Stomach (tissue), 9 donors: ENCODE measurements around the gene MIA. TPM values are rescaled to one million over a fixed set of nuclear protein-coding genes. Genes with fewer than 3 reads are reported as not detected.

ENCODE experiments used
- DNase-seq, 2 donors: peaks; one replicate each; pipeline versions ENCODE4 v3.0.0 to v3.0.0-alpha.2; 2013 to 2019
- H3K27ac ChIP-seq, 5 donors: fragments of 200-600 bp in 4 of 5; sonication (generic) in 4 of 5; one replicate each; pipeline ENCODE4 v1.5.1; 2013 to 2019; ENCODE audit warnings: mild to moderate bottlenecking in 1 of 5, moderate library complexity in 1 of 5
- H3K27me3 ChIP-seq, 3 donors: fragments of 200-600 bp; sonication (generic); one replicate each; pipeline ENCODE4 v1.5.1; 2017 to 2019; ENCODE audit warnings: mixed run types in 1 of 3
- H3K36me3 ChIP-seq, 4 donors: fragments of 200-600 bp; sonication (generic); 1 replicate in 3 of 4; 2 replicates in 1 of 4; pipeline ENCODE4 v1.5.1; 2016 to 2019
- H3K4me1 ChIP-seq, 4 donors: fragments of 200-600 bp; sonication (generic); one replicate each; pipeline ENCODE4 v1.5.1; 2016 to 2019
- H3K4me3 ChIP-seq, 4 donors: fragments of 200-600 bp; sonication (generic) in 3 of 4; one replicate each; pipeline ENCODE4 v1.5.1; 2016 to 2019; ENCODE audit warnings: mild to moderate bottlenecking in 1 of 4
- H3K9me3 ChIP-seq, 4 donors: fragments of 200-600 bp; sonication (generic); one replicate each; pipeline ENCODE4 v1.5.1; 2016 to 2019
- CTCF ChIP-seq, 7 experiments: fragments of 450-650 bp in 4 of 7; fragments of 200-600 bp in 3 of 7; sonication (generic) in 3 of 7; IDR thresholded peaks; one replicate each; pipeline ENCODE4 v1.5.1; 2016 to 2019; ENCODE audit warnings: antibody characterized with exemption in 7 of 7, control low read depth in 2 of 7, mild to moderate bottlenecking in 1 of 7
- EP300 ChIP-seq: sonication (generic); formaldehyde crosslinking; IDR thresholded peaks from one replicate; pipeline ENCODE4 v1.6.1; 2017; ENCODE audit warnings: antibody characterized with exemption
- POLR2A ChIP-seq, 4 donors: fragments of 450-650 bp; IDR thresholded peaks; one replicate each; pipeline ENCODE4 v1.6.1; 2016; ENCODE audit warnings: antibody characterized with exemption in 4 of 4, control low read depth in 2 of 4, mild to moderate bottlenecking in 1 of 4, moderate library complexity in 1 of 4
- POLR2AphosphoS5 ChIP-seq, 3 donors: sonication (generic); formaldehyde crosslinking; IDR thresholded peaks; one replicate each; pipeline ENCODE4 v1.6.1; 2016; ENCODE audit warnings: antibody characterized with exemption in 3 of 3
- WGBS, 5 donors: extraction: QIAGEN DNeasy Blood & Tissue Kit in 3 of 5; methylation state at CpG; one replicate each; pipeline versions ENCODE4 v1.1.5 to v1.1.7; 2013 to 2018; 5-methylcytosine and 5-hydroxymethylcytosine counted together
- intact Hi-C: fragments of 100-400 bp; cut with DNase I; formaldehyde crosslinking; loops from one replicate; pipeline ENCODE4 v1.15.1; 2023; ENCODE audit warnings: low total_unique reads
- polyA plus RNA-seq, 3 donors: library from polyadenylated mRNA; stranded (reverse); fragments of 200-250 nt; gene quantifications; one replicate each; pipeline ENCODE4 v1.2.3, GENCODE V29; 2013
- total RNA-seq, 5 donors: library from RNA; depleted of rRNA; stranded (reverse); fragments of >200 nt; gene quantifications; one replicate each; pipeline versions ENCODE4 v1.1.0 to v1.2.3, GENCODE V29; 2014 to 2016
- donor health status: healthy with polysubstance abuse.
- donor health status: Bipolar disorder and iron deficiency.
- donor health status: healthy.

MIA gene
- total and polyA plus RNA-seq, 8 donors = 2.8 to 10.1 (median 5.5) TPM; not detected in 4

- H3K27ac ChIP-seq = peak within 1 kb of the TSS; percentile 95 to 99 (median 97)
- H3K27me3 ChIP-seq = no peaks in the 10 kb centered on the region
- DNase-seq = peak in 1 of 2 donors; percentile 100
- peak within 1 kb of the TSS; percentile 86 to 98 (median 92) for H3K4me3 ChIP-seq
- 0 to 1% (median 0%) methylated on average over 31 to 105 of the region's 110 CpGs for WGBS, 5 donors
- H3K36me3 ChIP-seq = peaks cover 11 to 26% (median 15%) of the 10 kb centered on the region in 4 donors
- intact Hi-C loops = no loop called here
- TF ChIP-seq EP300 = no peak
- peak; percentile 73 to 93 (median 80) for TF ChIP-seq POLR2AphosphoS5 (IDR thresholded peaks at IDR 0.05)
- TF ChIP-seq CTCF (IDR thresholded peaks at IDR 0.05) = no peak
- no peak for TF ChIP-seq POLR2A (IDR thresholded peaks at IDR 0.05)
- H3K9me3 ChIP-seq = no peaks in the 10 kb centered on the region
- peaks cover 46 to 52% (median 49%) of the 10 kb centered on the region in 4 donors for H3K4me1 ChIP-seq
These were observed 23.6 kb downstream of the MIA start, which contains the start of gene EGLN2 for GRCh38 chr19:40798683-40799557. EGLN2 (plus strand) TSS chr19:40799191; CDS start chr19:40800573, 1,382 bp downstream.

- H3K4me1 ChIP-seq = peaks cover 55 to 60% (median 57%) of the 10 kb centered on the region in 4 donors
- WGBS, 5 donors = 1 to 4% (median 2%) methylated on average over 33 to 40 of the region's 40 CpGs
- H3K27ac ChIP-seq = peak overlapping the region; percentile 95 to 99 (median 97)
- H3K9me3 ChIP-seq = no peaks in the 10 kb centered on the region
- H3K36me3 ChIP-seq = peaks cover 11 to 26% (median 15%) of the 10 kb centered on the region in 4 donors
- intact Hi-C loops = no loop called here
- no peaks in the 10 kb centered on the region for H3K27me3 ChIP-seq
- H3K4me3 ChIP-seq = peak overlapping the region; percentile 86 to 98 (median 92)
- TF ChIP-seq POLR2AphosphoS5 (IDR thresholded peaks at IDR 0.05) (peak in 1 of 3 donors; percentile 16), POLR2A (IDR thresholded peaks at IDR 0.05) (no peak), CTCF (IDR thresholded peaks at IDR 0.05) (no peak), EP300 (no peak)
- peak; percentile 42 to 79 for DNase-seq
These were observed 24.4 kb downstream of the MIA start for GRCh38 chr19:40799558-40800338.

GRCh38 chr19:40800339-40800996 is 25.1 kb downstream of the MIA start:
- intact Hi-C loops = no loop called here
- no peak for TF ChIP-seq EP300
- TF ChIP-seq POLR2AphosphoS5 (IDR thresholded peaks at IDR 0.05) = no peak
- TF ChIP-seq CTCF (IDR thresholded peaks at IDR 0.05) = no peak
- TF ChIP-seq POLR2A (IDR thresholded peaks at IDR 0.05) = no peak
- H3K9me3 ChIP-seq = no peaks in the 10 kb centered on the region
- WGBS, 5 donors = 43 to 64% (median 55%) methylated on average over 14 to 27 of the region's 27 CpGs
- peak overlapping the region; percentile 86 to 98 (median 92) for H3K4me3 ChIP-seq
- H3K36me3 ChIP-seq = peaks cover 11 to 27% (median 17%) of the 10 kb centered on the region in 4 donors
- no peaks in the 10 kb centered on the region for H3K27me3 ChIP-seq
- peak overlapping the region; percentile 95 to 99 (median 97) for H3K27ac ChIP-seq
- peak in 1 of 2 donors; percentile 20 for DNase-seq
- peaks cover 62 to 68% (median 64%) of the 10 kb centered on the region in 4 donors for H3K4me1 ChIP-seq
